ENCODE measurements around the gene SLC38A5.

SLC38A5 gene

DNA sequence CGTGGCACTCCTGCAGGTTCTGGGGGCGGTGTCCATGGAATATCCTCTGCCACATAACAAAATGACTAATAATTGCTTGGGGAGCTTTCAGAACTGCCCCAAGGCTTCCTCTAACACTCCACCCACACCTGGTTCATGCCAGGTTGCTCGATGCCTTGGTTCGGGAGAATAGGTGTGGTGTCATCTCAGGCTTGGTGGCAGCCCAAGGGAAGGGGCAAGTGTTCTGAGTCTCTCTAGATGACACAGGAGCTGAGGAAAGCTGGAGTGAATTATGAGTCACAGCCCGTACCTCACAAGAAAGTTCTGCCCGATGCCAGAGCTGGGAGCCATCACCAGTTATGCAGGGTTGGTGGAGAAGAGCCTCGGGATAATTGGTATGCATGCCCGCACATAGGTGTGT lies 20.6 kb upstream of the SLC38A5 start:
- no peak for DNase-seq

DNA sequence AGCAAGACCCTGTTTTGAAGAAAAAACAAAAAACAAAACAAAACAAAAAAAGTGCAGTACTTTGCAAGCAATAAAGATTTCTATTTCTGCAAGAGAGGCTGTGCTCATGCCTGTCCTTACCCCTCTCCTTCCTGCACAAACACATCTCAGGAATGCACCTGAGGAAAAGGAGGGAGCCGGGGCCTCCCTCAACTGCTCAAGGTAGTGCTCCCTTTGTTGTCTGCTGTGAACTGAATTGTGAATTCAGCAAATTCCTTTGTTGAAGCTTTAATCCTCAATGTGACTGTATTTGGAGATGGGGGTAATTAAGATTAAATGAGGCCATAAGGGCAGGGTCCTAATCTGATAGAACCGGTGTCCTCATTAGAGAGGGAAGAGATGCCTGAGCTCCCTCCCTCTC lies 19.8 kb upstream of the SLC38A5 start:
- no peak for DNase-seq

DNA sequence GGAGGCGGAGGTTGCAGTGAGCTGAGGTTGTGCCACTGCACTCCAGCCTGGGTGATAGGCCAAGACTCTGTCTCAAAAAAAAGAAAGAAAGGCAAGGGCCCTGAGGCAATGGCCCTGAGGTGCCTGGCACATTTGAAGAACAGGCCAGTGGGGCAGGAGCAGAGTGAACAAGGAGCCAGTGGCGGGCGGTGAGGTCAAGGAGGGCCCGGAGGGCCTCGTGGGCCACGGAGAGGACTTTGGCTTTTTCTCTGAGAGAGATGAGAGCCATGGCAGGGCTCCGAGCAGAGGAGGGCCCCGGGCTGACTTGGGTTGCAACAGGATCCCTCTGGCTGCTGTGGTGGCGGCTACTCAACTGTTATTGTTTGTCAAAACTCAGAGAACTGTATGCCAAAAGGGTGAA lies 19.2 kb upstream of the SLC38A5 start:
- DNase-seq: no peak

DNA sequence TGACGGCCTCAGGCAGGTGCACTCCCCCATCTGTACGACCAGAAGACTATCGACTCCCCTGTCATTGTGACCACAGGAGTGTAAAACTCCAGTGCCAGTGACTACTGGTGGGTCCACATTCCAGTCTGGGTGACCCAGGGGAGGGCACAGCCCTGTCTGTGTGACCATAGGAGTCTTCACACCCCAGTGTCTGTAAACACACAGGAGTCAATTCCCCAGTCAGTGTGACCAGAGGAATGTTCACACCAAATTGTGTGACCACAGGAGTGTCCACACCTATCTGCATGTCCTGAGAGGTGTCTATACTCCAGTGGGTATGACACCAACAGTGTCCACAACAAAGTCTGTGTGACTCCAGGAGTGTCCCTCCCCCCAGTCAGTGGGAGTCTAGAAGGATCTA lies 18.0 kb upstream of the SLC38A5 start:
- no peak for DNase-seq

DNA sequence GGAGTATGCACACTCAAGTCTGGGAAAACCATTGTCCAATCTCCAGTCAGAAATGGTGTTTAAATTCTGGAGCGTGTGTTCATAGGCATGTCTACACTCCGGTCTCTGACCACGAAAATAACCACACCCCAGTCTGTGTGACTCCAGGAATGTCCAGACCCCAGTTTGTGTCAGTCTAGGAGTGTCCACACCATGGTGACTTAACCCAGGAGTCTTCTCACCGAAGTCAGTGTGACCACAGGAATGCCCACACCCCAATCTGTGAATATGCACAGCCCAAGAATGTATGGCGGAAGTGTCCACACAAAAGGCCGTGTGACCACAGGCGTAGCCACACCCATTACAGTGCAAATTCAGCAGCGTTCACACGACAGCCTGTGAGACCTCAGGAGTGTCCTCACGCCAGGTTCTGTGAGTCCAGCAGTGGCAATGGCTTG lies 17.3 kb upstream of the SLC38A5 start:
- DNase-seq: no peak

DNA sequence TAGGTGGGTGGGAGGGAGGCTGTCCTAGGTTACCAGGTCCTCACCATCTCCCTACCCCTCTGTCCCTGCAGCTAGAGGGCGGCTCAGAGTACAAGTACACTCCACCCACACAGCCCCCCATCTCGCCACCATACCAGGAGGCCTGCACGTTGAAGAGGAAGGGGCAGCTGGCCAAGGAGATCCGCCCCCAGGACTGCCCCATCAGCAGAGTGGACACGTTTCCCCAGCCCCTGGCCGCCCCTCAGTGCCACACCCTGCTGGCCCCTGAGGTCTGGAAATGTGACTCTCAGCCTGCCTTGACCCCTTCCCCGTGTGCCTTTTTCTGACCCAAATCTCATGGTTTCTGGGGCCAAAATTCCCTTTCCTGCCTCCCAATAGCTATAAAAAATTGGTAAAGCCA lies 12.5 kb upstream of the SLC38A5 start:
- no peak for DNase-seq

DNA sequence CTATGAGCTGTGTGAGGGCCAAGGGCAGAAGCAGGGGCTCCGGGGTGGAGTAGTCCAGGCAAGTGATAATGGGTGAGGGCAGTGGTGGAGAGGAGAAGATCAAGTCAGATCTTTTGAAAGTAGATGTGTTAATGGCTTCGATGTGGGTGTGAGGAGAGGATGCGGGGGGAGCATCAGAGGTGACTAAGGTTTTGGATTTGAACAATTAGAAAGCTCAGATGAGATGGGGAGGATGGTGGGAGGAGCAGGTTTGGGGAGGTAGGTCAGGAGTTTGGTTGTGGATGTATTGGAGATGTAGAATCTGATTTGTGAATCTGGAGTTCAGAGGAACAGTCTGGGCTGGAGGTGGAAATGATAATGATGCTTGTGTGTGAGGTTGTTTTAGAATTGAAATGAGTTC lies 10.5 kb upstream of the SLC38A5 start:
- no peak for DNase-seq

DNA sequence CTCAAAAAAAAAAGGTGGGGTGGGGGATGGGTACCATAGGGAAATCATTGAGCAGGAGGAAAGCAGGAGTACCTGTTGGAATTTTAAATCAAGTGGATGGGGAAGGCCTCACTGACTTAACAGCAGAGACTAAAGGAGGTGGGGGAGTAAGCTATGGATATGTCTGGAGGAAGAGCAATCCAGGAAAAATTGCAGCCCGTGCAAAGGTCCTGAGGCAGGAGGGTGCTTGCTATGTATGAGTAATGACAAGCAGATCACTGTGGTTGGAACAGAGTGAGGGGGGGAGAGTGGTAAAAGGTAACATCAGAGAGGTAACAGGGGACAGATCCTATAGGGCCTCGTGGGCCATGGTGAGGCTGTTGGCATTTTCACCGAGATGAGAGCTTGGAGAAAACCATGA lies 10.1 kb upstream of the SLC38A5 start:
- no peak for DNase-seq

DNA sequence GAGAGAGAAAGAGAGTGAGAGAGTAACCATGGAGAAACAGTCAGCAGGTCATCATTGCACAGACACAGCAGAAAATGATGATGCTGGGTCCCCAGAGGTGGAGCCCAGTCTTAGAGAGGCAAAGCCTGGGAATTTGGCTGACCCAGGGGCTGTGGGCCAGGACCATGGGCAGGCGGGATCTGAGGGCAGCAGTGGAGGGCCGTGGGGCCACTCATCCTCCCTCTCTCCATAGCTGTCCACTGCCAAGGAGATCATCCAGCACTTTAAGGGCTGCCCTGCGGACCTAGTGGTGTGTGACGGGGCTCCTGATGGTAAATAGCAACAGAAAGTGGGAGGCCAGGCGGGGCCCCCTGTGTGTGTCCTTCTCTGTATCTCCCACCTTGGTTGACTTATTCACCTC lies 8.7 kb upstream of the SLC38A5 start:
- no peak for DNase-seq

DNA sequence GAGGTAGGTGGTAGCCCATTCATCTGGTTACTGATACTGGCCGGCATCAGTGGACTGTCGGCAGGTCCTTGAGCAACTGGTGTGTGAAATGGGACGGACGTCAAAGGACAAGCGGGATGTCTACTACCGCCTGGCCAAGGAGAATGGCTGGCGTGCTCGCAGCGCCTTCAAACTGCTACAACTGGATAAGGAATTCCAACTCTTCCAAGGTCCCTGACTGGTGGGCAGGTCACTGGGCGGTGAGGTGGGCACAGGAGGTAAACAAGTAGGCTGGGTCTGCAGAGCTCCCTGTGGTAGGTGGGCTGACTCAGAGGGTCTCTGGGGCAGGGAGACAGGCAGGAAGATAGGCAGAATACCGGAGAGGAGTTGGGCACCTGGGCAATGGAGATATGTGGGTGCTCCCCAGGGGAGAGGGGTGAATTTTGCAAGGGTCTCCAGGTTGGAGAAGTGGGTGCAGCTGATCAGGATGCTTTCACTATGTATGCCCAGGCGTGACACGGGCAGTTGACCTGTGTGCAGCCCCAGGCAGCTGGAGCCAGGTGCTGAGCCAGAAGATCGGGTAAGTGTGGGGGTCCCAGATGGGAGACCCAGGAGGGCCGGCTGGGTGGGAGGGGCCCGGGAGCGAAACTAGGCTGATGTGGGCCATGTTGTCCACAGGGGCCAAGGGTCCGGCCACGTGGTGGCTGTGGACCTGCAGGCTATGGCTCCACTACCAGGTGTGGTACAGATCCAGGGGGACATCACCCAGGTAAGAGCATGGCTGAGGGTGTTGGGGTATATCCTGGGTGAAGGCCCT lies 8.1 kb upstream of the SLC38A5 start:
- no peak for DNase-seq

DNA sequence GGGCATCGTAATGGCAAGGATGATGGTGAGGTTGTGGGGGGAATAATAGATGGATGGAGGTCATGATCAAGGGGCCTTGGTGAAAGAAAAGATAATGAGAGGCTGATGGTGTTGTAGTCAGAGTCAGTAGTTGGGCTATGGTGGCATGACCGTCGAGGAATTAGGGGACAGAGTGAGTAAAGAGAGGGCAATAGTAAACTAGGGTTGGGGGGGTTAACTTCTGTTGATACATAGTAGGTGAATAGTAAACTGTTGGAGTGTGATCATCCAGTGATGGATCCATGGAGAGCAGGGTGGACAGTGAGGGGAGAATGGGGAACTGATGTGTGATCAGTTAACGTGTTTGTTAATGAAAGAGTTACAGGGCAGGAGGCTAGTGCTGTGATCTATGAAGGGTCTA lies 6.9 kb upstream of the SLC38A5 start:
- DNase-seq: no peak

DNA sequence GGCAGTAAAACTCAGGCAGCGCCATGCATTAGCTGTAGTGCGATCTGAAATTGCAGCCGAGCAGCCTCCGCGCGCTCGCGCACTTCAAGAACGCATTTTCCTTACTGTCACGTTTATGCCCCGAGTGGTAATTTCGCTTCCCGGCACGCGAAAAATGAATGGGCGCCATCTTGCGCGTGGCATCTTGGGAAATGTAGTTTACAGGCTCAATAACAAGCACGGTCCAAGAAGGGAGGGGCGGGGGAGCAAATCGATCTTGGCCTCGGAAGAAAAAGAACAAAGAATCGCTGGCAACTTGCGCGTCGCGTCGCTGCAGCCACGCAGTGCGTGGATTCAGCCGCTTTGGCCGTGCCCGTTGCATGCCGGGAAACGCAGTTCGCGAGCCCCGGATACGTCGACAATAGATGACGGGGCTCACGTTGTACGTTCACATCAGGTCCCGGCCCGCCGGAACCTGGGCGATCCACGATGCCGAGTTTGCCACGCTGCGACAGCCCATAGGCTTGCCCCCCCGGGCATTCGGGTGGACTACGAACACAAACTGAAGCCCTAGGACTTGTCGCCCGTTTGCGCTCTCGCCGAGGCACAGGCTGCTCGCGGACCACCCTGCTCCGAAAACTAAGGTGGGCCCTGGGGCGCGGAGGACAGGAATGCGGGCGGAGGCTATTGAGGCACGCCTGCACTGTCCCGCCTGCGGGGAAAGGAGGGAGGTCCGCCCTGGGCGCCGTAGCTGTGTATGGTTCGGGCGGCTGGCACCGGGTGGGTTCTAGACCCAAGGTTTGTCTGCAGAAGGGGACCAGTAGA lies 5.9 kb upstream of the SLC38A5 start, which contains the start of gene FTSJ1:
FTSJ1 (plus strand) TSS at position 426 of the 804 bp plus-strand sequence. CDS start 1,849 bp downstream, outside the sequence.
- peak; percentile 81 for DNase-seq

DNA sequence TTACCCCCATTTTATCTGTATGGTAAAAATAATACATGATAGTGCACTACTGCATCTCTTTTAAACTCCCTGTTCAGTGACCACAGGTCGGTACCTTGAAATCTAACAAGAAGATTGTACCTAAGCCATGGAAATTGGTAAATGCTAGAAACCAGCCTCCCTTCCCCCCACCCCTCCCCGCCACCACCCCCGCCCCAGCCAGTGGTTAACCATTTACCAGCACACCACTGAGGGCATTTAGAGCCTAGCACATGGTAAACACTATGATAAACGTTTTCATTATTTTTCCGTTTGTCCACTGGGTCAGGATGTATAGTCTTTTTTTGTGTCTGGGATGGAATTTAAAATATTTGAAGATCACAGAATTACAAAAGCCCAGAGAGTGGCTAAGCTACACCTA lies 5.2 kb upstream of the SLC38A5 start:
- no peak for DNase-seq

DNA sequence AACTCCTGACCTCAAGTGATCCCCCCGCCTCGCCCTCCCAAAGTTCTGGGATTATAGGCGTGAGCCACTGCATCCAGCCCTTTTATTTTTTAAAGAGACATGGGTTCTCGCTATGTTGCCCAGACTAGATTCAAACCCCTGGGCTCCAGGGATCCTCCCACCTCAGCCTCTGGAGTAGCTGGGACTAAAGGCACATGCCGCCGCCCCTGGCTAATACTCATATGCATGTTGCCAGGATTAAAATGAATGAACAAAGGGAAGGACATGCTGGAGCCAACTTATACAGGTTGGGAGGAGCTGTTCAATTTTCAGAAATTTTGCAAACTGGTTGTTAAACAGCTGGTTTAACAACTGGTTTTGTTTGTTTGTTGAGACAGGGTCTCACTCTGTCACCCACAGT lies 4.5 kb upstream of the SLC38A5 start:
- DNase-seq: no peak

DNA sequence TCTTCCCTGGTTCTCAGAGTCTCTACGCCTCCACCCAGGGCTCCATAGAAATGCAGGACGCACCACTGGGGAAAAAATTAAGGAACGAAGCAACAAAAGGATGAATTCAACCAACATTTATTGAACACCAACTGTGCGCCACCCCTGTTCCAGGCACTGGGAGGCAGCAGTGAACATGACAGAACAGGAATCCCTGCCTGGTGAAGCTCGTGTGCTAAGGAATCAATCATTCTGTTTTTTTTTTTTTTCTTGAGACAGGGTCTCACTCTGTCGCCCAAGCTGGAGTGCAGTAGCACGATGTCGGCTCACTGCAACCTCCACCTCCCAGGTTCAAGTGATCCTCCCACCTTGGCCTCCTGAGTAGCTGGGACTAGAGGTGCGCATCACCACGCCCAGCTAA lies 4.1 kb upstream of the SLC38A5 start:
- DNase-seq: no peak

DNA sequence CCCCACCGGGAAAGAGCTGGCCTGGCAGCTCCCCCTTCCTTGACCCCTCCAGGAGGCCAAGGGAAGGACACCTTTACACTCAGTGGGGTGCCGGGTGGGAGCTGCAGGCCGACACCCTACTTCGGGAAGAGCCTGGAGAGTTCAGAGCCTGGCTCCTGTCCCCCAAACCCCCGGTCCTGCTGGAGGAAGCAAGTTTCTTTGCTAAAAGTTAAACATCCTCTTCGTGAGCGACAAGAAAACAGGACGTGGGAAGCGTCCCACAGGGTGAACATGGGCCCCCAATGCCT lies 3.6 kb upstream of the SLC38A5 start:
- no peak for DNase-seq

DNA sequence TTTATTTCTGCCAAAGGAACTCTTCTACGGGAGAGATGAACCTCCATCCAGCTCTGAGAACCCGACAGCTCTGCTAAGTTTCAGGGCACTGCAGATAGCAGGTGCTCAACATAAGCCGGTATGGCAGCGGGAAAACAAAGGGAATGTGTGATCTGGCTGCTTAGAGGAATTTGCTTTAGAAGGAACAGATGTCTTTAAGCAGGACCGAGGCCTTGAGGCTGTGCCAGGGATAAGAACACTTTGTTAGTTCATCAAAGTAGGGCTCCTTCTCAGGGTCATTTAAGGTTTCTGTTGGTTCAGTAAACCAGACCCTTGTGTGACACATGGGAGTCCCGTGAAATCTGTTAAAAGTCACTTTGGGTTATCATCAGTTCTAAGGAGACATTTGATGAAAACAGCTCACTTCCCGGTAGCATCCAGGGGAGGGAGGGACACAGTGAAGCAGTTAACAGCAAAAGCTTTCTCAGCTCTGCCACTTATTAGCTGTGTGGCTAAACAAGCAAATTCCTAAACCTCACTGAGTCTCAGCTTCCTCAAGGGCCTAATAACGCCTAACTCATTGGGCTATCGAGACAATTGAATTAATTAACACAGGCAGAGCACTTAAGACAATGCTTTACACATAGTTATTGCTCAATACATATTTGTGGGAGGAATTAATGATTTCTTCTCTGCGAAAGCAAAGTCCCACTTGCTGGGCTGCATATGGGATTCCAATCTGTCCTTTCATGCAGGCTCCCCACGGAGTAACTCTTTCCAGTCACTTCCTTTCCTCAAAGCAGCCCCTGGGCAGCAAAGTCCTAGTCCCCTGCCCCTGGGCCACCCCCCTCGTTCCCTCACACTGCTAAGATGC lies 3.0 kb upstream of the SLC38A5 start:
- DNase-seq: no peak

DNA sequence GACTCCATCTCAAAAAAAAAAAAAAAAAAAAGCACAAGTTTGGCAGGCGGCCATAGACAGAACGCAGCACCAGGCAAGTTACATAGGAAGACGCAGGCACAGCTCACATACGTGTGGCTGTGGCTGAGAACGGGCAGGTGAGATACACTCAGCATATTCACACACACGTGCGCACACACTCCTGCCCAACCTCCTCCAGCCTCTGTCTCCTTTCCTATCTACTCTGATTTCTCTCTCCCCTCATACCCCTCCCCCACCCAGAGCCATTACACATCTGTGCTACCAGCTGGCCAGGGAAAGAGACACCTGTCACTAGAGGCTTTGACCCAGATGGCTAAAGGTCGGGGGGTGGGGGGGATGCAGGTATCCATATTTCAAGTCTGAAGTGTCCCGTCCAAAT lies 2.2 kb upstream of the SLC38A5 start:
- DNase-seq: no peak

DNA sequence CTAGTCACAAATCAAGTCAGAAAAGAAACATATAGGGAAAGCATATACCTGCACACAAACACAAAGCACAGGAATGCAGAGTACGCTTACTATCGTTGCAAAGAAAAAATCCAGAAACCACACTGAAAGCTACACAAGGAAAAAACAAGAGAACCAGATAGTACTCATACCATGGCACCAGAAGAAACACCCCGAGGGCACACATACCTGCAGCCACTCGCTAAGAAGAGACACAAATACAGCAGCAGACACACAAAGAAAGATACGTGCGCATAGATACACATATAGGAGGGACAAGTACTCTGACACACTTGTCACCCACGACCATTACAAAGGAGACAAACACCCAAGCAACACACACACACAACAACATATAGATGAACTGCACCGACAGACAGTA lies 1.4 kb upstream of the SLC38A5 start:
- DNase-seq: no peak

DNA sequence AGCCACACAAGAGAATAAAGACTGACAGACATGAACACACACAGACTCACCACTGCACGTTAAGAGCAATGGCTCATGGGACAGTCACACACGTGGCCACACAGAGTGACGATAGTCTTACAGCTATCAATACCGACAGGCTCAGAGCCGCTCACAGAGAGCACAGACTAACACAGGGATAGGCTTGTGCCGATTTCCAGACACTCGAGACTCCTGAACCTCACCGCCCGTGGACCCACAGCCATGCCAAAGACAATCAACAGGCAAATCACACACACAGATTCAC lies 716 bp upstream of the SLC38A5 start:
- no peak for DNase-seq

DNA sequence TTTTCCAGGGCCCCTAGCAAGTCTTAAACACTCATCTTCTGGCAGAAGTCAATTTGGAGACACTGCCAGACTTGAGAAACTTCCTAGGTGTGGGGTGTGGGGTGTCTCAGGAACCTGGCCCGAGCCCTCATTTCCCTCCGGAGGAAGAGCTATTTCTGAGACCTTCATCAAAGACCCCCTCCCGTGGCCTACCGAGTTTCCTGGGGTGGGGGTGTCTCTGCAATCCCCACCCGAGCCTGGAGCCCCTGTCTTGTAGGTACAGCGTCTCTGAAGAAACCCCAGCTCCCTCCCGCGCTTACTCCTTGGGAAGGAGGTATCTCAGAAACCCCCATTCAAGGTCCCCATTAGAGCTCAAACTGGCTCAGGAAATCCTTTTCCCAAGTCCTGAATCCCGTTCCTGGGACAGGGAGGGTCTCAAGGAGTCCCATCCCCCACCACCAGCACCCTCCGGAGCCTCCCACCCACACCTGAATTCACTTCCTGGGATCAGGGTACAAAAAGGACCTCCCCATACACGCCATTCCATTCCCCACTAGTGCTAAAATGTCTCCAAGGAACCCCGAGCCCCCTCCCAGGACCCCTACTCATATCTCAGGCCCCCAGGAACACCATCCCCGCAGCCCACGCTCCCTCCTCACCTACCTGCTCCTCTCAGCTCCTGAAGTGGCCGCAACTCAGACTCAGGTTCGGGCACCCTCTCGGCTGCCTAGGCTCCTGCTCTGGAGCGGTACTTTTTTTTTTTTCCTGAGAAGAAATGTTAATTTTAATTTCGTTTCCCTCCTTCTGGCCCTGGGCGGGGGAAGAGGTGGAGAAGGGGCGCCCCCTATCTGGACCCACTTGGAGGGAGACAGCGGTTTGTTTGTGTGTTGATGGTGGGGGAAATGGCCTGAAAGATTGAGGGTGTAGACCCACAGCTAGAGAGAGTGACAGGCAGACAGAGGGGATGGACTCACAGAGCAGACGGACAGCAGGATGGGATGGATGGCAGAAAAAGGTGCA lies 1.1 kb downstream of the SLC38A5 start:
- peak; percentile 13 for DNase-seq

DNA sequence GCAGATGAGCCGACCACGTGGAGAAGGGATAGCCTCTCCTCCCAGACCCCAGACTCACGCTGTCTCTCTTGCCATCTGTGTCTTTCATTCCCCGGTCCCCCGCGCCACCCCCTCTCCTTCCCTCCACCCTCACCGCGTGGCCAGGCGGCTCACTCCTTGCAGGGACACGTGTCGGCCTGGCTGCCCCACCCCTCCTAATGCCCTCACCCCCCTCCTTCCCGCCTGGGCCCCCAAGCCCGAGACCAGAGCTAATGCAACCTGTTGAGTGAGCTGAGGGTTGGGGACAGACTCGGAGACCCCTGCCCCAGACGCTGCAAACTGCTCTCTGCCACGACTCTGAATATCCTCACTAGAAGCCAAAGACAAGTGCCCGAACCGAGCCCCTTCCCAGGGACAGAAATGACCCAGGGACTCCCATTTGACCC lies 1.8 kb downstream of the SLC38A5 start:
- DNase-seq: no peak
